GM21381 (cell line): Measurements from ENCODE around the gene PSMC5.

Source experiments
- ATAC-seq: cut with Tn5 transposase; IDR thresholded peaks from one replicate; pipeline ENCODE4 v1.9.1; 2021; ENCODE audit warnings: mild to moderate bottlenecking, moderate library complexity; ENCODE audit not compliant: unreplicated experiment

PSMC5 gene

GRCh38 chr17:63820963-63821561, 6.2 kb upstream of the PSMC5 start:
- ATAC-seq = no peak

GRCh38 chr17:63821804-63822203, 5.4 kb upstream of the PSMC5 start:
- ATAC-seq = no peak

- no peak for ATAC-seq
Observed at GRCh38 chr17:63822537-63822936, 4.7 kb upstream of the PSMC5 start.

GRCh38 chr17:63823659-63824331, 3.4 kb upstream of the PSMC5 start:
- no peak for ATAC-seq

- ATAC-seq = no peak
Observed at GRCh38 chr17:63824362-63824761, 2.9 kb upstream of the PSMC5 start.

GRCh38 chr17:63826468-63827001, 696 bp upstream of the PSMC5 start:
- no peak for ATAC-seq

- no peak for ATAC-seq
Observed at GRCh38 chr17:63827801-63828221, 580 bp downstream of the PSMC5 start.

GRCh38 chr17:63828936-63829335, 1.7 kb downstream of the PSMC5 start:
- ATAC-seq = no peak

- no peak for ATAC-seq
Observed at GRCh38 chr17:63830278-63830677, 3.0 kb downstream of the PSMC5 start.

GRCh38 chr17:63830904-63831491, 3.8 kb downstream of the PSMC5 start:
- no peak for ATAC-seq

- ATAC-seq = no peak
Observed at GRCh38 chr17:63831505-63831904, 4.3 kb downstream of the PSMC5 start.

GRCh38 chr17:63832014-63832413, 4.8 kb downstream of the PSMC5 start:
- no peak for ATAC-seq

- no peak for ATAC-seq
Observed at GRCh38 chr17:63832455-63832854, 5.2 kb downstream of the PSMC5 start.

- ATAC-seq = no peak
Observed at GRCh38 chr17:63833026-63833740, 6.0 kb downstream of the PSMC5 start.

GRCh38 chr17:63833741-63834373, 6.6 kb downstream of the PSMC5 start:
- ATAC-seq = no peak

- ATAC-seq = no peak
Observed at GRCh38 chr17:63834431-63835166, 7.4 kb downstream of the PSMC5 start.

- no peak for ATAC-seq
Observed at GRCh38 chr17:63835167-63835720, 8.0 kb downstream of the PSMC5 start.

- ATAC-seq = no peak
Observed at GRCh38 chr17:63836811-63837210, 9.6 kb downstream of the PSMC5 start.

- no peak for ATAC-seq
Observed at GRCh38 chr17:63837480-63837879, 10.2 kb downstream of the PSMC5 start.

GRCh38 chr17:63837962-63838600, 10.8 kb downstream of the PSMC5 start:
- no peak for ATAC-seq
